Neural progenitor cell (in vitro differentiated cells): ENCODE data around the gene SNX25. TPM values are rescaled to one million over a fixed set of nuclear protein-coding genes. Genes with fewer than 3 reads are reported as not detected.
A peak's percentile ranks its signal among the peaks of the same experiment; 100 is the strongest.

Experiments
- DNase-seq: peaks from one replicate; pipeline ENCODE4 v3.0.0-alpha.2; 2016; ENCODE audit warnings: low spot score
- H2AFZ ChIP-seq: fragments of 200-600 bp; sonication (generic); replicated peaks from 2 replicates; pipeline ENCODE4 v1.6.1; 2016; ENCODE audit warnings: antibody characterized with exemption
- H3F3A ChIP-seq: fragments of 200-600 bp; sonication (generic); 2 replicates; pipeline ENCODE4 v1.6.1; 2016; ENCODE audit warnings: antibody characterized with exemption, low read depth
- H3K27ac ChIP-seq: fragments of 200-600 bp; sonication (generic); 2 replicates; pipeline ENCODE4 v1.5.1; 2016; ENCODE audit warnings: mild to moderate bottlenecking
- H3K27me3 ChIP-seq: fragments of 200-600 bp; sonication (generic); 2 replicates; pipeline ENCODE4 v1.6.1; 2016; ENCODE audit warnings: mild to moderate bottlenecking, moderate library complexity
- H3K36me3 ChIP-seq: fragments of 200-600 bp; sonication (generic); 2 replicates; pipeline ENCODE4 v1.5.1; 2016
- H3K4me1 ChIP-seq: fragments of 200-600 bp; sonication (generic); 2 replicates; pipeline ENCODE4 v1.6.1; 2016; ENCODE audit warnings: mixed run types
- H3K4me2 ChIP-seq: fragments of 200-600 bp; sonication (generic); 2 replicates; pipeline ENCODE4 v1.6.1; 2016
- H3K4me3 ChIP-seq: fragments of 200-600 bp; sonication (generic); 2 replicates; pipeline ENCODE4 v1.5.1; 2016
- H3K79me2 ChIP-seq: fragments of 200-600 bp; sonication (generic); 2 replicates; pipeline ENCODE4 v1.6.1; 2016; ENCODE audit warnings: low read depth
- H3K9ac ChIP-seq: fragments of 200-600 bp; sonication (generic); 2 replicates; pipeline ENCODE4 v1.6.1; 2016
- H3K9me3 ChIP-seq: fragments of 200-600 bp; sonication (generic); 2 replicates; pipeline ENCODE4 v1.5.1; 2016; ENCODE audit warnings: low read depth
- H4K20me1 ChIP-seq: fragments of 200-600 bp; sonication (generic); 2 replicates; pipeline ENCODE4 v1.6.1; 2016; ENCODE audit warnings: low read depth
- H3K27ac Mint-ChIP-seq: 3 replicates; pipeline ENCODE4 v1.8.0; 2021; ENCODE audit warnings: mixed read lengths
- H3K27me3 Mint-ChIP-seq: 2 replicates; pipeline ENCODE4 v1.8.0; 2022; ENCODE audit warnings: low read depth, mild to moderate bottlenecking, inconsistent platforms, moderate library complexity, mixed read lengths; ENCODE audit not compliant: insufficient read depth
- H3K36me3 Mint-ChIP-seq: 3 replicates; pipeline ENCODE4 v1.8.0; 2021; ENCODE audit warnings: mixed read lengths
- H3K4me1 Mint-ChIP-seq: 3 replicates; pipeline ENCODE4 v1.8.0; 2021; ENCODE audit warnings: mixed read lengths
- H3K4me3 Mint-ChIP-seq: 3 replicates; pipeline ENCODE4 v1.8.0; 2021; ENCODE audit warnings: mild to moderate bottlenecking, moderate library complexity, mixed read lengths
- H3K9me3 Mint-ChIP-seq: 3 replicates; pipeline ENCODE4 v1.8.0; 2020; ENCODE audit warnings: mixed read lengths
- CTCF ChIP-seq: fragments of 200-600 bp; sonication (generic); IDR thresholded peaks from 2 replicates; pipeline ENCODE4 v1.5.1; 2017; ENCODE audit warnings: antibody characterized with exemption, mild to moderate bottlenecking
- EZH2 ChIP-seq: fragments of 200-600 bp; sonication (generic); IDR thresholded peaks from 2 replicates; pipeline ENCODE4 v1.6.1; 2017; ENCODE audit warnings: antibody characterized with exemption, mild to moderate bottlenecking, moderate library complexity
- EZH2phosphoT487 ChIP-seq: fragments of 200-600 bp; sonication (generic); IDR thresholded peaks from 2 replicates; pipeline ENCODE4 v1.6.1; 2017; ENCODE audit warnings: antibody characterized with exemption
- total RNA-seq: library from RNA; depleted of rRNA; stranded (reverse); fragments of >200 nt; gene quantifications from 2 replicates; pipeline ENCODE4 v1.2.3, GENCODE V29; 2015; ENCODE audit warnings: low replicate concordance

The SNX25 gene
- total RNA-seq, 1 donor from 2014 or later = 50.8 TPM

GRCh38 chr4:185332575-185333464 is 123.4 kb downstream of the SNX25 start:
- H3K4me1 Mint-ChIP-seq = peaks cover 15% of the 10 kb centered on the region
- no peaks in the 10 kb centered on the region for H3K27me3 ChIP-seq
- H4K20me1 ChIP-seq = no peaks in the 10 kb centered on the region
- H3K36me3 ChIP-seq = peaks cover 7% of the 10 kb centered on the region
- H2AFZ ChIP-seq = no peak overlapping the region
- H3K4me1 ChIP-seq = peaks cover 15% of the 10 kb centered on the region
- H3K9me3 Mint-ChIP-seq = peaks cover 19% of the 10 kb centered on the region
- no peak overlapping the region for H3K4me2 ChIP-seq
- no peak overlapping the region for H3K4me3 ChIP-seq
- peak overlapping the region; percentile 64 for H3K27ac ChIP-seq
- DNase-seq = no peak
- peaks cover 7% of the 10 kb centered on the region for H3F3A ChIP-seq
- peaks cover 42% of the 10 kb centered on the region for H3K36me3 Mint-ChIP-seq
- no peak overlapping the region for H3K9ac ChIP-seq
- peaks cover 3% of the 10 kb centered on the region for H3K27me3 Mint-ChIP-seq
- H3K9me3 ChIP-seq = no peaks in the 10 kb centered on the region
- H3K27ac Mint-ChIP-seq = peak overlapping the region; percentile 67
- no peaks in the 10 kb centered on the region for H3K79me2 ChIP-seq
- H3K4me3 Mint-ChIP-seq = no peak overlapping the region
- no peak for TF ChIP-seq EZH2phosphoT487
- TF ChIP-seq EZH2 = no peak
- no peak for TF ChIP-seq CTCF

GRCh38 chr4:185334326-185334725 is 124.9 kb downstream of the SNX25 start:
- H3K36me3 ChIP-seq = peaks cover 15% of the 10 kb centered on the region
- TF ChIP-seq EZH2 (no peak), CTCF (no peak), EZH2phosphoT487 (no peak)
- no peaks in the 10 kb centered on the region for H3K27me3 Mint-ChIP-seq

GRCh38 chr4:185335579-185335978 is 126.2 kb downstream of the SNX25 start:
- no peak overlapping the region for H3K4me3 Mint-ChIP-seq
- peaks cover 15% of the 10 kb centered on the region for H3K36me3 ChIP-seq
- peaks cover 29% of the 10 kb centered on the region for H3K36me3 Mint-ChIP-seq

More at GRCh38 chr4:185334326-185334725, 124.9 kb downstream of the SNX25 start:
- Mint-ChIP-seq H3K27ac (no peak overlapping the region), H3K9me3 (peaks cover 20% of the 10 kb centered on the region), H3K4me1 (peaks cover 15% of the 10 kb centered on the region), H3K36me3 (peaks cover 36% of the 10 kb centered on the region), H3K4me3 (no peak overlapping the region)
- no peaks in the 10 kb centered on the region for H3K79me2 ChIP-seq
- H3K9ac ChIP-seq = no peak overlapping the region
- peaks cover 7% of the 10 kb centered on the region for H3F3A ChIP-seq
- no peak overlapping the region for H3K27ac ChIP-seq
- H3K27me3 ChIP-seq = no peaks in the 10 kb centered on the region
- no peaks in the 10 kb centered on the region for H4K20me1 ChIP-seq
- DNase-seq = no peak
- H3K4me3 ChIP-seq = no peak overlapping the region
- H2AFZ ChIP-seq = no peak overlapping the region
- no peak overlapping the region for H3K4me2 ChIP-seq
- peaks cover 8% of the 10 kb centered on the region for H3K9me3 ChIP-seq
- peaks cover 15% of the 10 kb centered on the region for H3K4me1 ChIP-seq

More at GRCh38 chr4:185335579-185335978, 126.2 kb downstream of the SNX25 start:
- no peak overlapping the region for H3K9ac ChIP-seq
- H3K27ac ChIP-seq = no peak overlapping the region
- H3K27me3 ChIP-seq = no peaks in the 10 kb centered on the region
- peaks cover 7% of the 10 kb centered on the region for H3F3A ChIP-seq
- no peaks in the 10 kb centered on the region for H3K79me2 ChIP-seq
- no peak overlapping the region for H2AFZ ChIP-seq
- no peaks in the 10 kb centered on the region for H4K20me1 ChIP-seq
- TF ChIP-seq EZH2phosphoT487 (no peak), EZH2 (no peak), CTCF (no peak)
- no peak overlapping the region for H3K4me3 ChIP-seq
- DNase-seq = no peak
- peaks cover 8% of the 10 kb centered on the region for H3K9me3 ChIP-seq
- Mint-ChIP-seq H3K4me1 (peaks cover 15% of the 10 kb centered on the region), H3K27me3 (no peaks in the 10 kb centered on the region), H3K9me3 (peaks cover 17% of the 10 kb centered on the region), H3K27ac (no peak overlapping the region)
- H3K4me1 ChIP-seq = peaks cover 15% of the 10 kb centered on the region
- no peak overlapping the region for H3K4me2 ChIP-seq
